HG03439 (cell line): ENCODE results near the gene TAS2R14.

ENCODE experiments used
- ATAC-seq: cut with Tn5 transposase; IDR thresholded peaks from one replicate; pipeline ENCODE4 v1.9.1; 2021; ENCODE audit warnings: mild to moderate bottlenecking, moderate library complexity; ENCODE audit not compliant: unreplicated experiment

The TAS2R14 gene

DNA sequence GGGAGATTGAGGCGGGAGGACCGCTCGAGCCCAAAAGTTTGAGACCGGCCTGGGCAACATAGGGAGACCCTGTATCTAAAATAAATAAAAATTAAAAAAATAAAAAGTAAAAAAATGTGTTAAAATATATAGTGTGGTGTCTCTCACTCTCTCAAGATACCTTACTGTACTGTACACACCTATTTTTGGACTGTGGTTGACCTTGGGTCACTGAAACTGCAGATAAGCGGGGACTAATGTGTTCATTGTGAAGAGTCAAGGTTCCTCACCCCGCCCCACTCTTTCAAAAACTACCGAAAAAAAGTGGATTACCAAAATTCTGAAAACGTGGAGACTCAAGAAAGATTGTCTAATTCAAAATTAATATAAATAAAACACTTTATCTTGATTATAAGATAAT is 28.7 kb downstream of the TAS2R14 start:
- ATAC-seq, result no peak

GRCh38 chr12:10909462-10909861 is 29.6 kb downstream of the TAS2R14 start, which contains the start of gene TAS2R13:
Gene TAS2R13 (minus strand): TSS chr12:10909562. CDS start chr12:10909298, 264 bp downstream.
- no peak for ATAC-seq

GRCh38 chr12:10904686-10905085 is 34.4 kb downstream of the TAS2R14 start:
- no peak for ATAC-seq

DNA sequence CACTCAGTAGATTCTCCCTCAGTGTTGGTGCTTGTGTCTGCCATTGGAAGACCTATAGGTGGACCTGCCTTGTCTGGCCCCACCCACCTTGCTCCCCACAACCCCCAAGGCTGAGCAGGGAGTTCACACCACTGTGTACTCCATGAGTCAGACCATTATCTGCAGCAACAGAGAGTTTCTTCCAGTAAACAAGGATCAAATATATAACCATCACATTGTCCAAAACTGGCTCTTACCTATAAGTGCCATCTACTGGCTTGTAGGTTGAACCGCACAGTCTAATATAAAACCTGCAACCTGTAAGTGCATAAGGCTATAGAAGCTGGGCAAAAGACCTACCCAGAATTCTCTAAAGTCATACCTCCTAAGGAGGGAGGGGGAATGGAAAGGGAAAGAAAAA is 37.6 kb downstream of the TAS2R14 start:
- ATAC-seq, result no peak

GRCh38 chr12:10900972-10901371 is 38.1 kb downstream of the TAS2R14 start:
- no peak for ATAC-seq

GRCh38 chr12:10900530-10900929 is 38.5 kb downstream of the TAS2R14 start:
- ATAC-seq, result no peak

DNA sequence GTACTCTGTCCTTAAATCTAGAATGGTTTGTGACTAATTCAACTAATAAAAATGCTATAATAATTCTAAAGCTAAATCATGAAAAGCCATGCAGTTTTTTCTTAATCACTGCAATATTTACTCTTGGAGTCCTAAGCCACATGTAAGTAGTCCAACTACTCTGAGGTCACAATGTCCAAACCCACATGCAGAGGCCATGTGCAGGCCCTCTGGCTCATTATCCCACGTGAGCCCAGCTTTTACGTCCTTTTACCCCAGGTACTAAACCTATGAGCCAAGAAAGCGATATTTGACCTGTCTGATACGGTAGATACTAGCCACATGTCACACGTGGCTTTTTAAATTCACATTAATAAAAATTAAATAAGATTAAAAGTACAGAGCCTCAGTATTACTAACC is 42.2 kb downstream of the TAS2R14 start:
- ATAC-seq, result no peak

- ATAC-seq, result no peak
Measured at GRCh38 chr12:10891937-10892336, 47.1 kb downstream of the TAS2R14 start.

GRCh38 chr12:10889226-10889625 is 49.8 kb downstream of the TAS2R14 start:
- no peak for ATAC-seq
